Measurements from ENCODE around the gene TENM3. TPM values are rescaled to one million over a fixed set of nuclear protein-coding genes. Genes with fewer than 3 reads are reported as not detected.

The TENM3 gene
- total and polyA plus RNA-seq, 2 of the 8 experiments (the other 6 are each of a cell fraction or from before 2014, with no cell fraction given): 36.9 to 69.3 TPM

- Histone ChIP-seq H3K79me1 (ENCODE audit: low read depth, low read length) (no peaks in the 10 kb centered on the region), H4K8ac (ENCODE audit: extremely low read depth, insufficient read depth, low read length) (no peak overlapping the region), H3K27me3 (replicated peaks in 1 of 4; ENCODE audit: control insufficient read depth in 3 of 4, extremely low read depth in 1 of 4, insufficient read depth in 3 of 4, low read length in 3 of 4) (no peaks in the 10 kb centered on the region), H3K79me2 (ENCODE audit: control insufficient read depth in 1 of 2, insufficient read depth in 2 of 2, low read length in 2 of 2) (no peaks in the 10 kb centered on the region), H3K27ac (ENCODE audit: low read depth, low read length) (no peak overlapping the region), H2AK5ac (ENCODE audit: low read depth, low read length) (no peak overlapping the region), H2BK5ac (ENCODE audit: low read depth, low read length) (no peak overlapping the region), H3K4me2 (ENCODE audit: insufficient read depth in 1 of 2, low read depth in 2 of 2, low read length in 2 of 2) (no peak overlapping the region), H4K20me1 (replicated peaks in 1 of 2; ENCODE audit: control insufficient read depth in 1 of 2, insufficient read depth in 2 of 2, low read length in 2 of 2) (peaks cover 0 to 2% of the 10 kb centered on the region in 2 experiments), H2BK12ac (ENCODE audit: low read depth, low read length) (no peak overlapping the region), H2BK20ac (ENCODE audit: low read length) (no peak overlapping the region), H3K4me3 (ENCODE audit: extremely low read depth in 1 of 4, insufficient read depth in 2 of 4, low read depth in 3 of 4, low read length in 4 of 4) (no peak overlapping the region), H3K9ac (replicated peaks in 1 of 4; ENCODE audit: extremely low read depth in 1 of 4, low read depth in 3 of 4, low read length in 3 of 4) (no peak overlapping the region), H3K14ac (ENCODE audit: insufficient read length) (no peak overlapping the region), H4K5ac (ENCODE audit: insufficient read length, low read depth, low read length) (no peak overlapping the region), H4K91ac (replicated peaks; ENCODE audit: insufficient read length, low read length) (no peak overlapping the region), H3K9me3 (ENCODE audit: insufficient read depth in 2 of 2, low read depth in 1 of 2, low read length in 1 of 2) (no peaks in the 10 kb centered on the region), H2AFZ (ENCODE audit: low read length) (no peak overlapping the region), H2BK120ac (replicated peaks; ENCODE audit: low read depth, low read length) (no peak overlapping the region), H3K18ac (ENCODE audit: extremely low read depth, low read length) (no peak overlapping the region), H2BK15ac (ENCODE audit: low read length) (no peak overlapping the region), H3K4me1 (replicated peaks in 1 of 4; ENCODE audit: control insufficient read depth in 3 of 4, insufficient read depth in 4 of 4, low read length in 3 of 4) (peaks cover 0 to 8% (median 4%) of the 10 kb centered on the region in 4 experiments; a peak in 3 of 7 replicates), H3K36me3 (ENCODE audit: control insufficient read depth in 2 of 4, insufficient read depth in 4 of 4, low read length in 3 of 4) (no peaks in the 10 kb centered on the region; a peak in 1 of 8 replicates), H3K56ac (replicated peaks; ENCODE audit: insufficient read length, low read depth, low read length) (no peak overlapping the region), H3K4ac (replicated peaks; ENCODE audit: insufficient read length, low read depth, low read length) (no peak overlapping the region), H3K23me2 (ENCODE audit: low read depth, low read length) (no peaks in the 10 kb centered on the region), H3K23ac (ENCODE audit: insufficient read length) (no peak overlapping the region)
- ChIA-PET POLR2A (ENCODE audit: partially characterized antibody) (no interaction called here), CTCF (ENCODE audit: partially characterized antibody) (interaction anchor here (3.2 kb wide), 1 partner anchor 16 kb away, joined by 11 read pairs; no protein-coding TSS in a partner anchor)
- DNase-seq (ENCODE audit: low read depth in 1 of 2, low spot score in 2 of 2): no peak
- 90% methylated on average over 3 of the region's 3 CpGs; no CpG with 5 or more reads in 1 of the 2 experiments for whole genome bisulfite sequencing, 2 experiments (ENCODE audit: extremely low coverage in 1 of 2, insufficient coverage in 1 of 2, insufficient read length in 1 of 2, insufficient replicate concordance in 2 of 2, low coverage in 1 of 2, low lambda C conversion rate in 2 of 2, missing lambda C conversion rate in 1 of 2)
- FAIRE-seq: no peak
- no peak for TF ChIP-seq KDM5A (IDR thresholded peaks at IDR 0.05; ENCODE audit: low read length)
- no peak for TF ChIP-seq MAFK (IDR thresholded peaks at IDR 0.05; ENCODE audit: low read depth, low read length)
- TF ChIP-seq ATF3 (IDR thresholded peaks at IDR 0.05; ENCODE audit: insufficient read depth, low read depth, low read length): no peak
- TF ChIP-seq POLR2A (IDR thresholded peaks at IDR 0.05; ENCODE audit: control extremely low read depth in 1 of 2, low read depth in 2 of 2, low read length in 2 of 2): no peak
- no peak for TF ChIP-seq TBP (IDR thresholded peaks at IDR 0.05; ENCODE audit: low read depth, low read length)
- TF ChIP-seq CTBP2 (IDR thresholded peaks at IDR 0.05; ENCODE audit: borderline replicate concordance, insufficient read depth, insufficient read length, low read length): no peak
- TF ChIP-seq POU5F1 (IDR thresholded peaks at IDR 0.05; ENCODE audit: low read depth, low read length): no peak
- TF ChIP-seq CBX5 (IDR thresholded peaks at IDR 0.05; ENCODE audit: low read depth, low read length): no peak
These were observed 456.6 kb downstream of the TENM3 start for GRCh38 chr4:182699795-182700194.
